Hepatocyte (in vitro differentiated cells): ENCODE measurements around the gene RTN4RL2. TPM values are rescaled to one million over a fixed set of nuclear protein-coding genes. Genes with fewer than 3 reads are reported as not detected.

Experiments
- DNase-seq: peaks from one replicate; pipeline ENCODE4 v3.0.0-alpha.2; 2016; ENCODE audit warnings: low spot score
- H2AFZ ChIP-seq: fragments of 200-600 bp; sonication (generic); 2 replicates; pipeline ENCODE4 v1.6.0; 2016; ENCODE audit warnings: antibody characterized with exemption, mild to moderate bottlenecking
- H3K27ac ChIP-seq: fragments of 200-600 bp; sonication (generic); 2 replicates; pipeline ENCODE4 v1.5.1; 2016; ENCODE audit warnings: mild to moderate bottlenecking
- H3K27me3 ChIP-seq: fragments of 200-600 bp; sonication (generic); 2 replicates; pipeline ENCODE4 v1.6.1; 2016
- H3K36me3 ChIP-seq: fragments of 200-600 bp; sonication (generic); replicated peaks from 2 replicates; pipeline ENCODE4 v1.5.1; 2016; ENCODE audit warnings: low read depth; ENCODE audit not compliant: insufficient read depth
- H3K4me1 ChIP-seq: fragments of 200-600 bp; sonication (generic); 2 replicates; pipeline ENCODE4 v1.5.1; 2016; ENCODE audit warnings: mild to moderate bottlenecking, moderate library complexity; ENCODE audit not compliant: insufficient read depth
- H3K4me2 ChIP-seq: fragments of 200-600 bp; sonication (generic); 2 replicates; pipeline ENCODE4 v1.6.0; 2016
- H3K4me3 ChIP-seq: fragments of 200-600 bp; sonication (generic); 2 replicates; pipeline ENCODE4 v1.5.1; 2016; ENCODE audit warnings: mild to moderate bottlenecking
- H3K79me2 ChIP-seq: fragments of 200-600 bp; sonication (generic); 2 replicates; pipeline ENCODE4 v1.6.0; 2017; ENCODE audit warnings: mild to moderate bottlenecking
- H3K9me2 ChIP-seq: fragments of 200-600 bp; sonication (generic); replicated peaks from 2 replicates; pipeline ENCODE4 v1.6.0; 2017; ENCODE audit warnings: mild to moderate bottlenecking; ENCODE audit not compliant: insufficient read depth
- H3K9me3 ChIP-seq: fragments of 200-600 bp; sonication (generic); 2 replicates; pipeline ENCODE4 v1.5.1; 2016; ENCODE audit warnings: low read depth, mild to moderate bottlenecking
- H4K20me1 ChIP-seq: fragments of 200-600 bp; sonication (generic); 2 replicates; pipeline ENCODE4 v1.6.0; 2016; ENCODE audit warnings: mild to moderate bottlenecking; ENCODE audit not compliant: insufficient read depth, poor library complexity, severe bottlenecking
- EZH2 ChIP-seq: fragments of 200-600 bp; sonication (generic); IDR thresholded peaks from 2 replicates; pipeline ENCODE4 v1.6.1; 2016; ENCODE audit warnings: antibody characterized with exemption, mild to moderate bottlenecking, borderline replicate concordance
- EZH2phosphoT487 ChIP-seq: fragments of 200-600 bp; sonication (generic); IDR thresholded peaks from one replicate; pipeline ENCODE4 v1.6.1; 2018; ENCODE audit warnings: antibody characterized with exemption, mild to moderate bottlenecking, low read depth, moderate library complexity; ENCODE audit not compliant: unreplicated experiment, severe bottlenecking
- WGBS: methylation state at CpG from one replicate; pipeline ENCODE4 v1.1.6; 2016; ENCODE audit warnings: low lambda C conversion rate; ENCODE audit errors: missing lambda C conversion rate; 5-methylcytosine and 5-hydroxymethylcytosine counted together
- polyA plus RNA-seq: library from polyadenylated mRNA; unstranded; fragments of >200 nt; fragmentation: Nextera tagmentation; extraction: Ambion mirVana; gene quantifications from 2 replicates; pipeline ENCODE4 v1.2.1, GENCODE V29; 2016
- total RNA-seq: library from RNA; depleted of rRNA; stranded (reverse); fragments of >200 nt; gene quantifications from 2 replicates; pipeline ENCODE4 v1.2.3, GENCODE V29; 2014
- TF ChIP-seq, protein P1 (sequence below): fragments of 200-600 bp; sonication (generic); IDR thresholded peaks from 2 replicates; pipeline ENCODE4 v1.5.1; 2016; ENCODE audit warnings: antibody characterized with exemption, mild to moderate bottlenecking; ENCODE audit not compliant: poor library complexity

RTN4RL2 gene
- total and polyA plus RNA-seq, 2 experiments from 2014 or later, result 2.4 to 10.6 TPM

DNA sequence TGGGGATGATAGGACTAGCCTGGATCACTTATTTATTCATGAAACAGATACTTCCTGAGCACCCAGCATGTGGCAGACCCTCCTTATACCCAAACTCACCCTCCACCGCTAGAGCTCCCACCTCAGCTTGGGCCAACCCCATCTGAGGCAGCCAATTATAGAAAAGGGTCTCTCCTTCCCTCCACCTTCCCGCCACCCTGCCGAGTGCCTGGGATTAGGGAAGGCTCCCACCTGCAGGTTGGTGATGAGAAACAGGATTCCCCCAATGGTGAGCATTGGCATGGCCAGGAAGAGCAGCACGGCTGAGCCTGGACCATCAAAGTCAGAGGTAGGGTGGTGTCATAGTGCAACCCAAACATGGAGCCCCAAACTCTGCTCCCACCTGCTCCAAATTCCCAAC is 39.3 kb upstream of the RTN4RL2 start:
- H3K4me2 ChIP-seq, result no peak overlapping the region
- H3K9me3 ChIP-seq, result no peaks in the 10 kb centered on the region
- no peaks in the 10 kb centered on the region for H3K27me3 ChIP-seq
- H3K9me2 ChIP-seq, result no peaks in the 10 kb centered on the region
- WGBS, result 90% methylated on average over 4 of the region's 4 CpGs
- H4K20me1 ChIP-seq, result no peaks in the 10 kb centered on the region
- TF ChIP-seq EZH2phosphoT487, result no peak
- TF ChIP-seq, protein P1, sequence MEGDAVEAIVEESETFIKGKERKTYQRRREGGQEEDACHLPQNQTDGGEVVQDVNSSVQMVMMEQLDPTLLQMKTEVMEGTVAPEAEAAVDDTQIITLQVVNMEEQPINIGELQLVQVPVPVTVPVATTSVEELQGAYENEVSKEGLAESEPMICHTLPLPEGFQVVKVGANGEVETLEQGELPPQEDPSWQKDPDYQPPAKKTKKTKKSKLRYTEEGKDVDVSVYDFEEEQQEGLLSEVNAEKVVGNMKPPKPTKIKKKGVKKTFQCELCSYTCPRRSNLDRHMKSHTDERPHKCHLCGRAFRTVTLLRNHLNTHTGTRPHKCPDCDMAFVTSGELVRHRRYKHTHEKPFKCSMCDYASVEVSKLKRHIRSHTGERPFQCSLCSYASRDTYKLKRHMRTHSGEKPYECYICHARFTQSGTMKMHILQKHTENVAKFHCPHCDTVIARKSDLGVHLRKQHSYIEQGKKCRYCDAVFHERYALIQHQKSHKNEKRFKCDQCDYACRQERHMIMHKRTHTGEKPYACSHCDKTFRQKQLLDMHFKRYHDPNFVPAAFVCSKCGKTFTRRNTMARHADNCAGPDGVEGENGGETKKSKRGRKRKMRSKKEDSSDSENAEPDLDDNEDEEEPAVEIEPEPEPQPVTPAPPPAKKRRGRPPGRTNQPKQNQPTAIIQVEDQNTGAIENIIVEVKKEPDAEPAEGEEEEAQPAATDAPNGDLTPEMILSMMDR, result no peak
- no peak for TF ChIP-seq EZH2
- H3K36me3 ChIP-seq, result no peaks in the 10 kb centered on the region
- H2AFZ ChIP-seq, result no peak overlapping the region
- H3K79me2 ChIP-seq, result no peaks in the 10 kb centered on the region
- H3K4me1 ChIP-seq, result peaks cover 4% of the 10 kb centered on the region
- no peak overlapping the region for H3K4me3 ChIP-seq
- no peak overlapping the region for H3K27ac ChIP-seq
- no peak for DNase-seq

DNA sequence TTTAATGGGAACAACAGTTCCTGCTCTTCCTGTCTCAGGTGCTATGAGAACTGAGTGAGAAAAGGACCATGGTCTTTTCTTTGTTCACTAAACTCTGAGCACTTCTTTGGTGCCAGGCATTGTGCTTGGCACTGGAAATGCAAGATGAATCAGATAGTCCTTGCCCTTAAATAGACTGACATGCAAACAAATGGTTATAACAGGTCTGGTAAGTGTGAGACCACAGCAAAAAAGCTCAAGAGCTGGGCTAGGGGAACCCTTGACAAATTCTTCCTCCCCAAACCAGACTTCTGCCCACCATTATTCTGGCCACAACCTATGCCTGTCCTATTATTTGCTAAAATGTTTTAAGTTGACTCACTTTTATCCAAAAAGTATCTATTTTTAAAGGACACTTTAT is 38.5 kb upstream of the RTN4RL2 start:
- no peaks in the 10 kb centered on the region for H4K20me1 ChIP-seq
- H3K4me1 ChIP-seq, result peaks cover 11% of the 10 kb centered on the region
- H3K27ac ChIP-seq, result no peak overlapping the region
- no peak overlapping the region for H2AFZ ChIP-seq
- TF ChIP-seq EZH2 (no peak), EZH2phosphoT487 (no peak)
- TF ChIP-seq, protein P1, result no peak
- no peaks in the 10 kb centered on the region for H3K79me2 ChIP-seq
- no peaks in the 10 kb centered on the region for H3K27me3 ChIP-seq
- no peaks in the 10 kb centered on the region for H3K36me3 ChIP-seq
- H3K4me3 ChIP-seq, result no peak overlapping the region
- no peak overlapping the region for H3K4me2 ChIP-seq
- H3K9me3 ChIP-seq, result no peaks in the 10 kb centered on the region
- no peaks in the 10 kb centered on the region for H3K9me2 ChIP-seq
- DNase-seq, result no peak

DNA sequence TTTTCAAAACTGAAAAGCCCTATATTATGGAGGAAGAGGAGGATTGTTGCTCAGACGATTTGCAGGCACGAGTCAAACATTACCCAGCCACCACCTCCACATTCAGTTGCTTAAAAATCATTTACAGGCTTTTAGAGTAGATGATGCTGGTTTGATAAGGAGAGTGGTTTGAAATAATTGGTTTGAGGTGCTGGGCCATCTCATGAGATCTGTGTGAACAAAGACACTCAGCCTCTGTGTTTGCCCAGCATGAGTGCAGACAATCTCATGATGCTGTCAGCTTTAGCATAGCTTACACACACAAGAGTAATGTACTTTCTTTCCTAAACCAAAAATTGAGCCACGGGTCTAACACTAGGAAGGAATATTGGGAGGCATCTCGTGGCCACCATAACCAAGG is 37.7 kb upstream of the RTN4RL2 start:
- DNase-seq, result no peak
- no peaks in the 10 kb centered on the region for H3K36me3 ChIP-seq
- H3K4me3 ChIP-seq, result no peak overlapping the region
- peaks cover 16% of the 10 kb centered on the region for H3K4me1 ChIP-seq
- H3K4me2 ChIP-seq, result no peak overlapping the region
- no peaks in the 10 kb centered on the region for H3K9me3 ChIP-seq
- H3K27ac ChIP-seq, result no peak overlapping the region
- H3K79me2 ChIP-seq, result no peaks in the 10 kb centered on the region
- no peaks in the 10 kb centered on the region for H3K27me3 ChIP-seq
- no peaks in the 10 kb centered on the region for H3K9me2 ChIP-seq
- 67% methylated on average over 4 of the region's 4 CpGs for WGBS
- no peak overlapping the region for H2AFZ ChIP-seq
- H4K20me1 ChIP-seq, result no peaks in the 10 kb centered on the region
- no peak for TF ChIP-seq EZH2phosphoT487
- TF ChIP-seq, protein P1, result no peak
- TF ChIP-seq EZH2, result no peak

DNA sequence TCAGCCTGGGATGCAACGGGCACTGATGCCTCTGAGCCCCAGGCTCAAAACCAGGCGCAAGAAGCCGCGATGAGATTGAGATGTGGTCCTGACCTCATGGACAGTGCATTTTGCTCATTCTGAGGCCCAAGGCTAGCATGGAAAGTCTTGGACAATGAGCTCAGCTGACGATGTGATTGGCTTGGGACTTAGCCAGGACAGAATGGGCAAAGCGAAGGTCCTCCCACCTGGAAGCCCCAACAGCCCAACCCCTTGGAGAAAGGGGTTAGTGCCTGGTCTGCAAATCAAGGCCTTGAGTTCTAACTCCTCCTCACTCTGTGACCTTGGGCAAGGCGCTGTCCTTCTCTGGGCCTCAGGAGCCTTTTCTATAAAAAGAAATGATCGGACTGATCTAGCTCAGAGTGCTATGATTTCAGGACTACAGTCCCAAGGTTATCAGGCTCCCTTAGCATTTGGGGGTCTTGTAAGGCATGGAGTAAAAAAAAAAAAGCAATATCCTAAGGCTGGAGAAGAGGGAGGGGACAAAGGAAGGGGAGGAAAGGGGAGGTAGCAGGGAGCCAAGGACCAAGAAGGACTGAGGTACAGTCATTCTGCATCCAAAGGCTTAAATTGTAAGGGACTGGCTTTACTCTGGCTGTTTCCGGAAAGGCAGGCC is 36.1 kb upstream of the RTN4RL2 start:
- H3K9me3 ChIP-seq, result no peaks in the 10 kb centered on the region
- DNase-seq, result no peak
- no peak overlapping the region for H3K27ac ChIP-seq
- H3K36me3 ChIP-seq, result no peaks in the 10 kb centered on the region
- no peaks in the 10 kb centered on the region for H4K20me1 ChIP-seq
- peaks cover 16% of the 10 kb centered on the region for H3K4me1 ChIP-seq
- H3K27me3 ChIP-seq, result no peaks in the 10 kb centered on the region
- no peak overlapping the region for H2AFZ ChIP-seq
- no peak for TF ChIP-seq EZH2phosphoT487
- TF ChIP-seq, protein P1, result no peak
- TF ChIP-seq EZH2, result no peak
- no peak overlapping the region for H3K4me2 ChIP-seq
- H3K9me2 ChIP-seq, result no peaks in the 10 kb centered on the region
- no peak overlapping the region for H3K4me3 ChIP-seq
- H3K79me2 ChIP-seq, result no peaks in the 10 kb centered on the region
- 94% methylated on average over 9 of the region's 9 CpGs for WGBS
